T1000 (cell line): ENCODE results near the gene ATP2A1.
"Not testable (repeated sequence)": the region's sequence is repeated elsewhere in the genome, so short reads cannot be mapped to it uniquely, and the experiment has no call there.

Experiments
- DNase-seq: peaks from one replicate; lab custom pipeline; 2025; ENCODE audit warnings: mixed read lengths; lab: John Stamatoyannopoulos, UW

ATP2A1 gene

DNA sequence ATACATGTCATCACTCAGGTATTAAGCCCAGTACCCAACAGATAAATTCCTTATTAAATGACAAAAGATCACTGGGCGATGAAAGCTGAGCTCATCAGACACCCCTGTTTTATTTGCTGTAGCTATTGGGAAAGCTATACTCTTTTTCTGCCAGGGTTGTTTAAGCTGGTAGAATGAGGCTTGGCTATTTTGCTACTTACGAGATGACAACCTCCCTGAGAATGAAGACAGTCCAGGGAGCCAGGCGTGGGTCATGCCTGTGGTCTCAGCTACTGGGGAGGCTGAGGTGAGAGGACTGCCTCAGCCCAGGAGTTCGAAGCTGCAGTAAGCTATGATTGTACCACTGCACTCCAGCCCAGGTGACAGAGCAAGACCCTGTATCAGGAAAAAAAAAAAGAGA, 19.0 kb upstream of the ATP2A1 start:
- no peak for DNase-seq

DNA sequence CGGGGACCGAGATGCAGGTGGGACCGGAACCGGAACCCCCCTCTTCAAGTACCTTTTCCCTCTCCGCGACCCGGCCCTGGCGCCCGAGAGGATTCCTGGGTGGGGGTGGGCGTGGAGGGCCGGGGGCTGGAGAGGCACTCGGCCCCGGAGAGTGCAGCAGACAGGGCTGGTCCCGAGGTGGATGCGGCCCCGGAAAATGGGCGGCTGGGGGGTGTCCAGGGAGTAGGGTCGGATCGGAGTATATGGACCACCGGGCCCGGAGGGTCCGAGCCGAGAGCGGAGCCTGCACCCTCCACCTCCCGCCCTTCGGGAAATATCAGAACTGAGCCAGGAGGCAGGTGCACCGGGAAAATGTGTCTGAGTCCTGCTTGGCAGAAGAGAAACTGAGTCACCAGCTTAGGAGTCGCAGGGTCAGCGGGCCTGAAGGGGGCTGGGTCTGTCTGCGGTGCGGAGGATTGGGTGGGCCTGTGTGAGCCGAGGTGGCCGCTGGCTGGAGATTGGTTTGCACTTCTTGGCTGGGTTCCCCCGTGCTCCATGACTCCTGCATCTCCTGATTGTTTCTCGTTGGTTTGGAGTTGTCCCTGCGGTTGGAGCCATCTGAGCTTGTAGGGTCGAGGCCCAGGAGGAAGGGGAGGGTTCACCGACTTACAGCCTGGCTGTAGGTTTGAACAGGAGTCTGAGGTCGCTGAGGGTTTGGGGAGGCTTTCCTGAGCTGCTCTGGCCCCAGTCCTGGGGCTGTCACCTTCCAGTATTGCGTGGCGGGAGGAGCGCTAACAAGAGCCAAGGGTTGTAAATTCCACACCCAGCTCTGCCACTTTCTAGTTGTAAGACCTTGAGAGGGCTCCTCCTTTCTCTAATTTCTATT, 14.1 kb upstream of the ATP2A1 start:
- no peak for DNase-seq

- DNase-seq: no peak
Observed at GRCh38 chr16:28865001-28865688, 13.1 kb upstream of the ATP2A1 start.

DNA sequence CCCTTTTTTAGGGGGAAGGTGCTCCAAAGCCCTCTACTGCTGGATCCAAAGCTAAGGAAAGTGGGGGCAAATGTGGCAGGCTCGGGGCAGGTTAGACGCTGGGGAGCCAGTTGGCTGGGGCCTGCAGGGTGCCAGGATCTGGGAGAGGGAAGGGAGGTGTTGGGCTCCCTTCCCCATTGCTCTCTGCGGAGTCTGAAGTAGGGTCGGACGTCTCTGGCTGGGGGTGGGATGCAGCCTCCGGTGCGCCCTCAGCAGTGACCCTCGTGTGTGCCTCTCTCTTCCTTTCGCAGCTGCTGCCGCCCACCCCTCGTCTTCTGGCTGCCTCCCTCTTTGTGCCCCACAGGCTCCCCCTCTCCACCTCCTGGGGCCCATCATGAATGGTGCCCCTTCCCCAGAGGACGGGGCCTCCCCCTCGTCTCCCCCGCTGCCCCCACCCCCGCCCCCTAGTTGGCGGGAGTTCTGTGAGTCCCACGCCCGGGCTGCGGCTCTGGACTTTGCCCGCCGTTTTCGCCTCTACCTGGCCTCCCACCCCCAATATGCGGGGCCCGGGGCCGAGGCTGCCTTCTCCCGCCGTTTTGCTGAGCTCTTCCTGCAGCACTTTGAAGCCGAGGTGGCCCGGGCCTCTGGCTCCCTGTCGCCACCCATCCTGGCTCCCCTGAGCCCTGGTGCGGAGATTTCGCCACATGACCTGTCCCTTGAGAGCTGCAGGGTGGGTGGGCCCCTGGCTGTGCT, 12.4 kb upstream of the ATP2A1 start:
- DNase-seq: no peak

DNA sequence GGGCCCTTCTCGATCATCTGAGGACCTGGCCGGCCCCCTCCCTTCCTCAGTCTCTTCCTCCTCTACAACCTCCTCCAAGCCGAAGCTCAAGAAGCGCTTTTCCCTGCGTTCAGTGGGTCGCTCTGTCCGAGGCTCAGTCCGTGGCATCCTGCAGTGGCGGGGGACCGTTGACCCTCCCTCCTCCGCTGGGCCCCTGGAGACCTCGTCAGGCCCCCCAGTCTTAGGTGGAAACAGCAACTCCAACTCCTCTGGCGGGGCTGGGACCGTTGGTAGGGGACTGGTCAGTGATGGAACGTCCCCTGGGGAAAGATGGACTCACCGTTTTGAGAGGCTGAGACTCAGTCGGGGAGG, 11.9 kb upstream of the ATP2A1 start:
- DNase-seq: no peak

DNA sequence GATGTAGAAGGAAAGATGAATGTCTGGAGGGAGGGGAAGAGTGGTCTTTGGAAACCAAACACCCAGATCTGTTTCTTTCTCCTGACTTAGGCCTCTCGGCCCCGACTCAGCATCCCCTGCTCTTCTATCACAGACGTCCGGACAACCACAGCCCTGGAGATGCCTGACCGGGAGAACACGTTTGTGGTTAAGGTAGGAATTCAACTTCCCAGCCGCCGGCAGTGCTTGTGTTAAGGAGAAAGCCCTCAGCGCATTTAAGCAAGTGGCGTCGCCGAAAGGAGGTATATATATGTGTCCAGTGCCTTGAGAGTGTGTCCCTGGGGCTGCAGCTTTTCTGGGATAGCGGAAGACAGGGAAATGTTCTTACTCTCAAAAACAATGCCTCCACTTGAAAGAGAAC, 11.0 kb upstream of the ATP2A1 start:
- no peak for DNase-seq

- not testable (repeated sequence) for DNase-seq
Observed at GRCh38 chr16:28867646-28868045, 10.6 kb upstream of the ATP2A1 start.

DNA sequence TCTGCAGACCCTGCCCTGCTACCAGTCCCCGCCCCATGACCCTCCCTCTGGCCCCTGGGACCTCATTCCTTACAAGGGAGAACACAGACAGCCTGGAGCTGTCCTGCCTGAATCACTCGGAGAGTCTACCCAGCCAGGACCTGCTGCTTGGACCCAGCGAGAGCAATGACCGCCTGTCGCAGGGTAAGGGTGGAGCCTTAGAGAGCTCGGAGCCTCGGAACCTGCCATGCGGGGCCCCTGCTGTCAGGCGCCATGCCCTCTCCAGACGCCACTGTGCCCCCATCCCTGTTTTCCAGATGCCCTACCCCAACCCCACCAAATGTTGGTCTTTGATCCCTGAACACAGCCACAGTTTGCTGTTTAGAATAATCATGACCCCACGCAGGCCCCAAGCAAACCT, 9.1 kb upstream of the ATP2A1 start:
- no peak for DNase-seq

GRCh38 chr16:28872952-28873351, 5.3 kb upstream of the ATP2A1 start:
- DNase-seq: no peak

DNA sequence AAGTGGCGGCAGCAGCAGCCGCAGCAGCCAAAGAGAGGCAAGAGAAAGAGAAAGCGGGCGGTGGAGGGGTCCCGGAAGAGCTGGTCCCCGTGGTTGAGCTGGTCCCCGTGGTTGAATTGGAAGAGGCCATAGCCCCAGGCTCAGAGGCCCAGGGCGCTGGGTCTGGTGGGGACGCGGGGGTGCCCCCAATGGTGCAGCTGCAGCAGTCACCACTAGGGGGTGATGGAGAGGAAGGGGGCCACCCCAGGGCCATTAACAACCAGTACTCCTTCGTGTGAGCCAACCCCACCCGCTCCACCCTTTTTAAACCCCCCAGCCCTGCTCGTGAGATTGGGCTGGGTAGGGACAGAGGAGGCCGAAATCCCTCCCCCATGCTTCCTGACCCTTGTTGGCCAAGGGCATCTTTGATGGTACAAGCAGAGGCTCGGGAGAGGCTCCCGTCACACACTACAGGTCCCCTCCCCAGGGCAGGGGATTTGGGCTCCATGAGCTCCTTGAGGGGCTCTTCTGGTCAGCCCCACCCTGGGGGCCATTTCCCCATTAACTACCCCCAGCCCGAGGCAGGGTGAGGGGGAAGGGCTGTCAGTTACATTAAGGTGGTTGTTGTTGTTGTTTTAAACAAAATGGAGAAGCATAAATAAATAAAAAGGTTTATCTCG, 4.6 kb upstream of the ATP2A1 start:
- no peak for DNase-seq

- DNase-seq: no peak
Observed at GRCh38 chr16:28874406-28874805, 3.9 kb upstream of the ATP2A1 start.

DNA sequence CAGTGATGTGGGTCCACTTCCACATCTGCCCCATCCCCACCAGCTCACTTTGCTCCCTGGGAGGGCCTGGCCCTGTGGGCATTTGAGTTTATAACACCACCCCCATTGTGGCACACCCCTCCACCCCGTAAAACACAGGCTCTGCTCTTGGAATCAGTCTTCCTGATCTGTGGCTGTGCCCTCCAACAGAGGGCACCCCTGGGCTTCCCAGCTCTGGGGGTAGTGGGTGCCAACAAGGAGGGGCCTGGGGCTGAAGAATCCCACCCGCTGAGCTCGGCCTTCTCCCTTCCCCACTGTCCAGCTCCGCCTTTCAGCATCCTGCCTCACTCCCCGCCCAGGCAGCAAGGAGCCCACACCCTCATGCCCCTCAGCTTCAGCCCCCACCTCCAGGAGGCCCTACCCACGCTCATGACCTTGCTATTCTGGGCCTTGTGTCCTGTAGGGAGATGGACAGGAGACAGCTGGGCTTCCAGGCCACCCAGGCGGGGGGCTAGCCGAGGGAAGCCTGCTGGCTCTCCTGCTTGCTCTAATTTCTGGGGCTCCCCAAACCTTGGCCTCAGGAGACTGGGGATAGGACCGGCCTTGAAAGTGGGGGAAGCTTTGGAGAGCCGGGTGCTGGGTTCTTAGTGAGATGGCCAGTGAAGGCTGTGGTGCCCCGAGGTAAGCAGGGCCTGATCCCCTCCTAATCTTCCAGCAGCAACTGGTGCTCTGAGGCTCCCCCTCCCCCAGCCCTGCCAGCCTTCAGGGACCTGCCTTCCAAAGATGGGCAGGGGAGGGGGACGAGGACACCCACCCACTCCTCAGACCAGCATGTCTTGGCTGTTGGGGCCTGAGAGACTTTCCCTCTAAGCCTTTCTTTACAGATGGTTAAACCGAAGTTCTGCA, 2.9 kb upstream of the ATP2A1 start:
- DNase-seq: no peak

DNA sequence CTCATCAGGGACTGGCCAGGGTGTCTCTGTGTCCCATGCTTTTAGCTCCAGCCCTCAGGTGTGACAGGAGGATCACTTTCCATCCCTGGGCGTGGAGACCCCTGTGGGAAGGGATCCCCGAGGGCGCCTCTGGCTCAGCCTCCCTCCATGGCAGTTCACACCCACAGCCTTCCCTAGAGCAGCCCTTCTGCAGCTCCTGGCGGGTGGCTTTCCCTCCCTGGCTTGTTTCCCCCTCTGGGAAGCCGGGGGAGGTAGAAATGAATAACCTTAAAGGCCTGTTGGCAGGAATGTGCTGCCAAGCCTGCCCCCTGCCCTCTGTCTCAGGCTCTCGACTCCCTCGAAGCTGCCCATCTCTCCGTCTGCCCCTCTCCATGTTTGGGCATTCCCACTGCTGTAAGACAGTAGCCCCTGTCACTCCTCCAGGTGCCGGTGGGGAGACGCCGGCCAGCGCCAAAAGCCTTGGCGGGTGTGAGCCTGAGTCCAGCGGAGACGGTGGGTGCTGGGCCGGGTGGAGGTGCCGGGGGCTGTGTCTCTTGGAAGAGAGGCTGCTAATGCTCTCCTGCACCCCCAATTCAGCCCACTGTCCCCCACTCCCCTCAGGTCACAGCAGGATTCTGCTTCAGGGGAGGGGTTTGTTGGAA, 2.1 kb upstream of the ATP2A1 start:
- DNase-seq: no peak

DNA sequence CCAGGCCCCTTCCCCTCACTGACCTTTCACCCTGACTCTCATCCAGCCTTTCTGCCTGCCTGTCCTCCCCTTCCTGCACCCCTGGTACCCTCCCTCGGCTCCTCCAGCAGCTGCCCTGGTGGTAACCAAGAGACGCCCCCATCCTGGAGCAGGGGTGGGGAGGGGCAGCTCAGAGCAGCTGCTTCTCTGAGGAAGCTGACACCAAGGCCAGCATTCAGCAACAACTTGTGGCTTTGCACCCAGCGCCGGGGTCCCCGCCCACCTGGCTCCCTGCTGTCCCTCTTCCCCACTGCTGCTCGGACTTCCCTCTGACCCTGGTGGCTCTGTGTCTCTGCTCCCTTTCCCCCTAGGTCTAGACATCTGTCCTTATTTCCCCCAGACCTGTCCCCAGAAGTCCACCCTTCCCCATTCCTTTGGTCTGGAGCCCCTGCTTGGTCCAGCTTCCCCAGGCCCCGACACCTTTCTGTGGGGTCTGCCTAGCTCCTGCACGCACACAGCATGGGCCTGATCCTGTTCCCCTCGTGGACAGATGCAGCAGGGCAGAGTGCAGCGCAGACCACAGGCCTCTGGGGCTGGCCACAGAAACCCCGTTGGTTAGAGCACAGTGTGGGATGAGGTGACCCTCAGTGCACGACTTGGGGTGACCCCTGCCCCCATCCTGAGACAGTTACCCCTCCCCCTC, 1.2 kb upstream of the ATP2A1 start:
- DNase-seq: no peak

DNA sequence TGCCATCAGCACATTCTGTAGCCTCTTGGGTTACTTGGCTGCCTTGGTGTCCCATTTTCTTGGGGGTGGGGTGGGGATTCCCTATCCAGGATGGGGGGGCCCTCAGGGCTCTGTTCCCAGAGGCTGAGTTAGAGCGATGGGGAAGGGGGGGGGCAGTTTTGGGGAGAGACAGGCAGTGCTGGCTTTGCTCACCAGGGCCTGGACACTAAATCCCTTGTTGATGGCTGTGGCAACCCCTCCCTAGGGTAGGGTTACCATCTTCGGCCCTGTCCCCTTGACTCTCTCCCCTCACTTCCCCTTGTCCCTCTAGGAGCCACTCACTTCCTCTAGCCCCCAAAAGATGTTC, 660 bp upstream of the ATP2A1 start:
- no peak for DNase-seq

- no peak for DNase-seq
Observed at GRCh38 chr16:28879261-28879840, 1.1 kb downstream of the ATP2A1 start.

DNA sequence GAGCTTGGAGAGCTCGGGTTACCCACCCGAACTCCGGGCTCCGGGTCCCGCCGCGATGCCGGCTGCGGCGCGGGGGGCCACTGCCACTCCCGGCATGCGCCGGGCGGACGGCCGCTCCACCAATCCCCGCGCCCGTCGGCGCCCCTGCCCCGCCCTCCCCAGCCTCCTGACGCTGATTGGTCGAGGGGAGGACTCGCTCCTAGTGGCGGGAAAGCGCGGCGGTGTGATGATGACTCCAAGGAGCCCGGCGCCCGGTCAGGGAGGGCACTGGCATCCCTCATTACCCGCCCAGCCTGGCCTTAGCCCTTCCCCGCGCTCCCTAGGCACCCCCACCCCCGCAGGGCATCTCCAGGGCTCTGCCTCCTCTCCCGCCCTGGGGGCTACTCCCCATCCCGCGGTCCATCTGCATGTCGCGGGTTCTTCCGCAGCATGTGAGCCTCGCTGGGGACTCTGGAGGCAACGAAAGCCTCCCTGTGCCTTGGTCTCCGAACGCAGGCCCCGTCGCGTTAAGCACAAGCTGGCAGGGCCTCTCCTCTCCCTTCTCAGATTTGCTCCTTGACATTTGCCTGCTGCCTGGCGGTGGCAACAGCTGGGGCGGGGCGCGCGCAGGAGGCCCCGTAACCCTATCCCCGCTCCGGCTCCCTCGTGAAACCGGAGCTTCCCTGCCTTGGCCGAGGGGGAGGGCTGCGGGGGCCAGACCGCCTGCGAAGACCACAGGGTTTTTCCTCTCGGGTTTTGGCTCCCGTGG, 1.7 kb downstream of the ATP2A1 start:
- peak; percentile 93 for DNase-seq

GRCh38 chr16:28880589-28880915, 2.3 kb downstream of the ATP2A1 start:
- DNase-seq: no peak

- DNase-seq: no peak
Observed at GRCh38 chr16:28880955-28881354, 2.7 kb downstream of the ATP2A1 start.
